Neutrophil (primary cell): ENCODE measurements around the gene ATOH7.

Experiments used
- H3K27ac ChIP-seq: fragments of 200-600 bp; sonication (generic); 2 replicates; pipeline ENCODE4 v1.5.1; 2016; ENCODE audit warnings: mild to moderate bottlenecking, moderate library complexity
- H3K27me3 ChIP-seq: fragments of 200-600 bp; sonication (generic); 2 replicates; pipeline ENCODE4 v1.6.0; 2016; ENCODE audit warnings: mild to moderate bottlenecking
- H3K36me3 ChIP-seq: fragments of 200-600 bp; sonication (generic); 2 replicates; pipeline ENCODE4 v1.5.1; 2017
- H3K4me1 ChIP-seq, 2 experiments: fragments of 200-600 bp in 1 of 2; sonication (generic) in 1 of 2; 1 replicate in 1 of 2; 2 replicates in 1 of 2; pipeline versions ENCODE4 v1.5.1 to v1.6.1; 2013 to 2016; ENCODE audit warnings: low read depth in 1 of 2, low read length in 1 of 2, mild to moderate bottlenecking in 1 of 2, moderate library complexity in 1 of 2; ENCODE audit not compliant: control insufficient read depth in 1 of 2, insufficient read depth in 1 of 2
- H3K4me3 ChIP-seq, 2 experiments: fragments of 200-600 bp in 1 of 2; sonication (generic) in 1 of 2; 1 replicate in 1 of 2; 2 replicates in 1 of 2; pipeline ENCODE4 v1.5.1; 2013 to 2016; ENCODE audit warnings: low read depth in 1 of 2, low read length in 1 of 2, mild to moderate bottlenecking in 1 of 2, moderate library complexity in 1 of 2
- H3K9me3 ChIP-seq: fragments of 200-600 bp; sonication (generic); 2 replicates; pipeline ENCODE4 v1.5.1; 2016
- CTCF ChIP-seq: fragments of 200-600 bp; sonication (generic); IDR thresholded peaks from 2 replicates; pipeline ENCODE4 v1.5.1; 2016; ENCODE audit warnings: antibody characterized with exemption

The ATOH7 gene

GRCh38 chr10:68222391-68222790, 9.5 kb downstream of the ATOH7 start:
- Histone ChIP-seq H3K27me3 (peaks cover 8% of the 10 kb centered on the region), H3K4me1 (no peaks in the 10 kb centered on the region), H3K36me3 (no peaks in the 10 kb centered on the region), H3K4me3 (no peak overlapping the region), H3K27ac (no peak overlapping the region), H3K9me3 (no peaks in the 10 kb centered on the region)
- no peak for TF ChIP-seq CTCF

GRCh38 chr10:68221196-68221595, 10.7 kb downstream of the ATOH7 start:
- Histone ChIP-seq H3K27ac (no peak overlapping the region), H3K4me1 (no peaks in the 10 kb centered on the region), H3K4me3 (no peak overlapping the region), H3K36me3 (no peaks in the 10 kb centered on the region), H3K27me3 (peaks cover 8% of the 10 kb centered on the region), H3K9me3 (no peaks in the 10 kb centered on the region)
- no peak for TF ChIP-seq CTCF

- peaks cover 8% of the 10 kb centered on the region for H3K27me3 ChIP-seq
- H3K36me3 ChIP-seq = no peaks in the 10 kb centered on the region
- H3K4me1 ChIP-seq = no peaks in the 10 kb centered on the region
- TF ChIP-seq CTCF = no peak
- H3K9me3 ChIP-seq = no peaks in the 10 kb centered on the region
- no peak overlapping the region for H3K27ac ChIP-seq
- no peak overlapping the region for H3K4me3 ChIP-seq
Measured at GRCh38 chr10:68218786-68219185, 13.1 kb downstream of the ATOH7 start.

- TF ChIP-seq CTCF = peak; percentile 40
- Histone ChIP-seq H3K36me3 (no peaks in the 10 kb centered on the region), H3K27me3 (peaks cover 10% of the 10 kb centered on the region), H3K27ac (no peak overlapping the region), H3K4me3 (no peak overlapping the region), H3K4me1 (no peaks in the 10 kb centered on the region), H3K9me3 (no peaks in the 10 kb centered on the region)
Measured at GRCh38 chr10:68212721-68213352, 19.1 kb downstream of the ATOH7 start.

- H3K36me3 ChIP-seq = no peaks in the 10 kb centered on the region
- H3K4me1 ChIP-seq = no peaks in the 10 kb centered on the region
- peaks cover 10% of the 10 kb centered on the region for H3K27me3 ChIP-seq
Measured at GRCh38 chr10:68211669-68212068, 20.2 kb downstream of the ATOH7 start.

More at GRCh38 chr10:68211669-68212068, 20.2 kb downstream of the ATOH7 start:
- no peak for TF ChIP-seq CTCF
- Histone ChIP-seq H3K9me3 (no peaks in the 10 kb centered on the region), H3K4me3 (no peak overlapping the region), H3K27ac (no peak overlapping the region)
